A673 (cell line): ENCODE data around the gene NIN. TPM values are rescaled to one million over a fixed set of nuclear protein-coding genes. Genes with fewer than 3 reads are reported as not detected.
"Not testable (repeated sequence)": the region's sequence is repeated elsewhere in the genome, so short reads cannot be mapped to it uniquely, and the experiment has no call there.

Source experiments
- BruUV-seq: library from RNA; stranded (reverse); fragments of 400-500 nt; replicated peaks from 2 replicates; lab custom pipeline; 2021; lab: Mats Ljungman, UMichigan
- CTCF ChIA-PET: fragments of 300-600 bp; sonication (Branson Sonifier 250); formaldehyde crosslinking; loops from one replicate; lab custom pipeline; 2022; ENCODE audit warnings: antibody characterized with exemption; lab: Charles Lee
- POLR2A ChIA-PET: fragments of 300-600 bp; sonication (Branson Sonifier 250); formaldehyde crosslinking; loops from one replicate; lab custom pipeline; 2022; ENCODE audit warnings: antibody characterized with exemption; ENCODE audit not compliant: low non-redundant PET; lab: Charles Lee
- DNase-seq: peaks from one replicate; pipeline ENCODE4 v3.0.0-alpha.2; 2015; ENCODE audit warnings: low spot score
- H3K27ac ChIP-seq: fragments of 200-600 bp; sonication (generic); 2 replicates; pipeline ENCODE4 v1.5.1; 2016; ENCODE audit warnings: mixed run types, low read depth, mild to moderate bottlenecking, mixed read lengths, antibody characterized with exemption, low read length; ENCODE audit not compliant: poor library complexity, severe bottlenecking
- H3K27me3 ChIP-seq: fragments of 200-600 bp; sonication (generic); replicated peaks from 2 replicates; pipeline ENCODE4 v1.6.1; 2017; ENCODE audit warnings: mixed run types, low read depth, mild to moderate bottlenecking, mixed read lengths, antibody characterized with exemption, low read length; ENCODE audit not compliant: insufficient read depth, poor library complexity
- H3K36me3 ChIP-seq: fragments of 200-600 bp; sonication (generic); 2 replicates; pipeline ENCODE4 v1.6.1; 2016; ENCODE audit warnings: mixed run types, mild to moderate bottlenecking, mixed read lengths, antibody characterized with exemption, low read length; ENCODE audit not compliant: insufficient read depth, poor library complexity, severe bottlenecking
- H3K4me1 ChIP-seq: fragments of 200-600 bp; sonication (generic); 2 replicates; pipeline ENCODE4 v1.6.1; 2017; ENCODE audit warnings: mixed run types, mild to moderate bottlenecking, mixed read lengths, antibody characterized with exemption, low read length; ENCODE audit not compliant: insufficient read depth, poor library complexity, severe bottlenecking
- H3K4me3 ChIP-seq: fragments of 200-600 bp; sonication (generic); 2 replicates; pipeline ENCODE4 v1.5.1; 2016; ENCODE audit warnings: low read depth, mixed run types, mild to moderate bottlenecking, mixed read lengths, low read length; ENCODE audit not compliant: poor library complexity, severe bottlenecking
- H3K9me3 ChIP-seq: fragments of 200-600 bp; sonication (generic); 2 replicates; pipeline ENCODE4 v1.6.1; 2016; ENCODE audit warnings: mixed run types, low read depth, mild to moderate bottlenecking, mixed read lengths, antibody characterized with exemption, low read length; ENCODE audit not compliant: poor library complexity, severe bottlenecking
- CTCF ChIP-seq: fragments of 300-800, 200-600 bp; sonication (generic); conservative IDR thresholded peaks from 2 replicates; pipeline ENCODE4 v1.5.1; 2017; ENCODE audit warnings: low read depth, mild to moderate bottlenecking, antibody characterized with exemption, low read length, moderate library complexity, mixed read lengths
- EZH2 ChIP-seq: fragments of 200-600 bp; sonication (generic); IDR thresholded peaks from 2 replicates; pipeline ENCODE4 v1.6.1; 2017; ENCODE audit warnings: borderline replicate concordance, low read depth, mild to moderate bottlenecking, mixed read lengths, antibody characterized with exemption, low read length; ENCODE audit not compliant: poor library complexity, severe bottlenecking
- intact Hi-C: fragments of 100-400 bp; cut with micrococcal nuclease; formaldehyde crosslinking; loops from one replicate; pipeline ENCODE4 v1.10.0; 2022; ENCODE audit not compliant: unreplicated experiment
- total RNA-seq: library from RNA; stranded (reverse); gene quantifications from 2 replicates; pipeline ENCODE4 v1.2.3, GENCODE V29; 2021

The NIN gene
- total RNA-seq, 1 experiment from 2014 or later: 63.5 TPM

GRCh38 chr14:50704454-50705010 is 126.4 kb downstream of the NIN start:
- Histone ChIP-seq H3K36me3 (no peaks in the 10 kb centered on the region), H3K27me3 (no peaks in the 10 kb centered on the region), H3K27ac (no peak overlapping the region), H3K4me1 (no peaks in the 10 kb centered on the region), H3K4me3 (no peak overlapping the region), H3K9me3 (no peaks in the 10 kb centered on the region)
- intact Hi-C loops: no loop called here
- TF ChIP-seq EZH2: no peak
- no peak for TF ChIP-seq CTCF
- ChIA-PET CTCF (interaction anchor here (1.0 kb wide), 1 partner anchor 10 kb away, joined by 3 read pairs; no protein-coding TSS in a partner anchor), POLR2A (interaction anchor here (0.6 to 0.7 kb wide), 2 partner anchors 57 to 126 kb away, joined by 3 to 4 read pairs; partner anchors contain the start of gene NIN)
- no peak for DNase-seq
- no TSS peak for BruUV-seq

- H3K9me3 ChIP-seq: no peaks in the 10 kb centered on the region
- BruUV-seq: no TSS peak
- ChIA-PET CTCF (no interaction called here), POLR2A (no interaction called here)
- no peak overlapping the region for H3K27ac ChIP-seq
- peak; percentile 53 for DNase-seq
- TF ChIP-seq EZH2 (no peak), CTCF (no peak)
- intact Hi-C loops: no loop called here
- H3K4me1 ChIP-seq: peaks cover 6% of the 10 kb centered on the region
- no peaks in the 10 kb centered on the region for H3K27me3 ChIP-seq
- no peaks in the 10 kb centered on the region for H3K36me3 ChIP-seq
- H3K4me3 ChIP-seq: no peak overlapping the region
These were observed 133.2 kb downstream of the NIN start for GRCh38 chr14:50697659-50698290.

- CTCF ChIA-PET, H3K36me3 ChIP-seq, intact Hi-C loops: not testable (repeated sequence)
These were observed 136.7 kb downstream of the NIN start for GRCh38 chr14:50694260-50694659.

More at GRCh38 chr14:50694260-50694659, 136.7 kb downstream of the NIN start:
- H3K4me3 ChIP-seq, POLR2A ChIA-PET, H3K27me3 ChIP-seq, DNase-seq, H3K9me3 ChIP-seq, H3K27ac ChIP-seq, H3K4me1 ChIP-seq, BruUV-seq: not testable (repeated sequence)
